HG03442 (cell line): Measurements from ENCODE around the gene REXO1.
"Not testable (repeated sequence)": the region's sequence is repeated elsewhere in the genome, so short reads cannot be mapped to it uniquely, and the experiment has no call there.

Source experiments
- ATAC-seq: cut with Tn5 transposase; IDR thresholded peaks from one replicate; pipeline ENCODE4 v1.9.1; 2021; ENCODE audit warnings: mild to moderate bottlenecking, moderate library complexity; ENCODE audit not compliant: unreplicated experiment

REXO1 gene

GRCh38 chr19:1875646-1876495 lies 27.6 kb upstream of the REXO1 start:
- peak; percentile 72 for ATAC-seq

- not testable (repeated sequence) for ATAC-seq
Measured at GRCh38 chr19:1875265-1875645, 27.0 kb upstream of the REXO1 start.

- ATAC-seq = no peak
Measured at GRCh38 chr19:1874554-1875185, 26.4 kb upstream of the REXO1 start.

- no peak for ATAC-seq
Measured at GRCh38 chr19:1873524-1874473, 25.5 kb upstream of the REXO1 start.

GRCh38 chr19:1872807-1873523 lies 24.7 kb upstream of the REXO1 start:
- ATAC-seq = no peak

GRCh38 chr19:1871630-1872029 lies 23.3 kb upstream of the REXO1 start:
- no peak for ATAC-seq

- no peak for ATAC-seq
Measured at GRCh38 chr19:1871140-1871597, 22.9 kb upstream of the REXO1 start.

- ATAC-seq = no peak
Measured at GRCh38 chr19:1868971-1869370, 20.7 kb upstream of the REXO1 start.

GRCh38 chr19:1867349-1867724 lies 19.1 kb upstream of the REXO1 start:
- ATAC-seq = no peak

- ATAC-seq = no peak
Measured at GRCh38 chr19:1866693-1867348, 18.5 kb upstream of the REXO1 start.

- ATAC-seq = no peak
Measured at GRCh38 chr19:1865172-1866010, 17.1 kb upstream of the REXO1 start.

- ATAC-seq = peak; percentile 28
Measured at GRCh38 chr19:1864480-1865171, 16.3 kb upstream of the REXO1 start.

- ATAC-seq = peak; percentile 52
Measured at GRCh38 chr19:1863638-1864479, 15.6 kb upstream of the REXO1 start.

- peak; percentile 0 for ATAC-seq
Measured at GRCh38 chr19:1863328-1863637, 15.0 kb upstream of the REXO1 start, which contains the start of gene KLF16. KLF16 (minus strand) TSS chr19:1863579; CDS start chr19:1863497, 82 bp downstream.

- ATAC-seq = peak; percentile 0
Measured at GRCh38 chr19:1862424-1863327, 14.4 kb upstream of the REXO1 start.

- no peak for ATAC-seq
Measured at GRCh38 chr19:1862068-1862423, 13.8 kb upstream of the REXO1 start.

GRCh38 chr19:1861599-1862031 lies 13.3 kb upstream of the REXO1 start:
- ATAC-seq = no peak
